Activated CD4-positive, alpha-beta T cell treated with anti-CD3 and anti-CD28 coated beads for 48 hours (primary cell): ENCODE results near the gene VSIG4.
"Not testable (repeated sequence)": the region's sequence is repeated elsewhere in the genome, so short reads cannot be mapped to it uniquely, and the experiment has no call there.

Source experiments
- DNase-seq: peaks from one replicate; pipeline ENCODE4 v3.0.0-alpha.2; 2020

VSIG4 gene

GRCh38 chrX:66007851-66008250 is 32.0 kb downstream of the VSIG4 start:
- no peak for DNase-seq

DNA sequence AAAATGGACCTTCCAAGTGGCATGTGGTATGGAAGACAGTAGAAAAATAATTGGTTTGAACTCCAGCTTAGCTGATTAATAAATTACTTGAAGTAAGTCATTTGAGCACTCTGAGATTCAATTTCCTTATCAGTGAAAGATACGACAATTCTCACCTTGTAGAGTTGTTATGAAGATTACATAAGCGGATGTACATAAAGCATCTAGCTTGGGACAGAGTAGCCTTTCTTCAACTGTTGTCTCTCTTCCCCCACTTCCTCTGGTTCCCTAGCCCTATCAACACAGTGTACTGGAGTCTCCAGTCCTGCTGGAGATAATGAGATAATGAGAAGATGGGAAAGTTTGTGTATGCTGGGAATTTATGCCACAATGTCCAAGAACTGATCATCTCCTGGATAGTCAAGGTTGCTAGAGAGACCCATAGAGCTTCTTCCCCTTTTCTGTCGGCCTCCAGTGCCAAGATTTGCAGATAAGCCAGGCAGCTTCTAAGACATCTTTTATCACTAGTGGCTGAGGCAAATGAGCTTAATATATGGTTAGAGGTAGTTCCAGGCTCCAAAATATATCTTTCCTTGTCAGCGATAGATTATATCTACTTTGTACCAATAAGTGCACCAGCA is 33.9 kb downstream of the VSIG4 start:
- DNase-seq = no peak

- DNase-seq = no peak
Observed at GRCh38 chrX:66004928-66005829, 34.7 kb downstream of the VSIG4 start.

- no peak for DNase-seq
Observed at GRCh38 chrX:66002824-66003680, 36.8 kb downstream of the VSIG4 start.

- DNase-seq = no peak
Observed at GRCh38 chrX:66001596-66001995, 38.3 kb downstream of the VSIG4 start.

- no peak for DNase-seq
Observed at GRCh38 chrX:66000628-66001272, 39.1 kb downstream of the VSIG4 start.

DNA sequence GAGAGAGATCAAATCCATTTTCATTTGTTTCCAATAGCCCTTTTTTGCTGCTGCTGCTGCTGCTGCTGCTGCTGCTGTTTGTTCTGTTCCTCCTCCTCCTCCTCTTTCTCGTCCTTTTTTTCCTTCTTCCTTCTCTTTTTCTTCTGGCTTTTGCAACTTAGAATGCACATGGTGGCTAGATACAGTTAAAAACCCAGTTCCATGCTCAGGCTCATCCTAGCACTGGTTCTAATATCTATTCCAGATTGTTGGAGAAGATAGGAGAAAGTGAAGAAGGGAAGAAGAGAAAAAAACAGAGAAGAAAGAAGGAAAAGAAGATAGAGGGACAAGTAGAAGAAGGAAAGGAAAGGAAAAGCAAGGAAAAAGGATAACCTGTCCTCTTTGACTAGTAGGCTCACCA is 39.7 kb downstream of the VSIG4 start:
- DNase-seq = no peak

GRCh38 chrX:65999563-66000148 is 40.2 kb downstream of the VSIG4 start:
- no peak for DNase-seq

GRCh38 chrX:65999029-65999562 is 40.8 kb downstream of the VSIG4 start:
- no peak for DNase-seq

- DNase-seq = no peak
Observed at GRCh38 chrX:65997978-65998717, 41.7 kb downstream of the VSIG4 start.

DNA sequence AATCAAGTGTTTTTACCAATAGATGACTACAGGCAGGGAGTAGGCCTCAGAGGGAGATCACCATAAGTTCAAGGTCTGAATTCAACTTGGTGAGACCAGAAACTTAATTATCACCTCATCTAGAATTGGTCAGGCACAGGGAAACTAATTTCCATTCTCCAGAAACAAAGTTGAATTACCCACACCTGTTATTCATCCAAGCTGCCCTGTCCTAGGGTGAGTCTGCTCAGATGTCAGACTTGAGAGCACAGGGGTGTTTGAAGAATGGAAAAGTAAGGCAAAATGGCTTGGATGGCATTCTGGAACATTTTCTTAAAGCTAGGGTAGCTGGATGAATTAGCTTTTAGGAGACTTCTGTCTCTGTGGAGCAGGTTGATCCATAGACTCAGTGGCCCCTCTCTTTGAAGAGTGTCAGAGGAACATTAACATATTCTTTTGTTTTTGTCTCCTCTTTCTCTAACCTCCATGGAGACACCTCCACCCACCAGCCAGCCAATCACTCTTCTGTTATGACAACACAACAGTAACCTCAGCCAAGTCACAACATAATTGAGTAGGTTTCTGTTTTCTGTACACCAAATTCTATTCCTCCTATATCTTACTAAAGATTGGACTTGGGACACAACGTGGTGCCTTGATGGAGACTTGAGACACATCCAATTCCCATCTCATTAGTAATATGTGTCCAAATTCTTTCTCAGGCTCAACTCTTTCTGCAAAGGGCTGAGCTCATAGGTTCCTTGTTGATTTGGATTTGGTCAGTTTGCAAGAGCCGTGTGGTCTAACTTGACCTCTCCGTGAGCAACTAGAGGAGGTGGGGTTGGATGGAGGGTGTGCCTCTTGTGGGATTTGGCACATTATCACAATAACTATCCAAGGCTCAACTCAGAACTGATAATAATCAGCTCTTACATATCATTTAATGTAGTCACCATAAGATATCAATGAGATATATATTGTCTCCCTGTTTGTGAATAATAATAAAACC is 45.1 kb downstream of the VSIG4 start:
- peak; percentile 34 for DNase-seq

- peak; percentile 43 for DNase-seq
Observed at GRCh38 chrX:65993915-65994460, 45.9 kb downstream of the VSIG4 start.

GRCh38 chrX:65993332-65993731 is 46.5 kb downstream of the VSIG4 start:
- DNase-seq = no peak

DNA sequence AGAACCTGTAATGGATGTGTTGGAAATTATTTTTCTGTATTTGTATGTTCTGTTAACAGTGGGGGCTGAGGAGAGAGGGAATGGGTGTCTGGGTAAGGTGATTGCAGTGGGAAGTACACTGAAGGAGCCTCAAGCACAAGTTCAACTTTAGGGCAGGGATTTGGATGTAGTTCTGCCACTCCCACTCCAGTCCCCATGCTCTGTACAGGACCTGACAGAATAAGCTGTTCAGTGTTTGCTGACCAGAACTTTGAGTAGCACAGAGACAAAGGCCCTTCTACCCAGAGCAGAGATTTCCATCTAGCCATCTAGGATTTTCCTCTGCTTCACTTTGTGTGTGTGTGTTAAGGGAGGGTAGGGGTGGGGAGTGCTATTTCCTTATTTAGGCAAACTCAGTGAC is 49.2 kb downstream of the VSIG4 start:
- DNase-seq = no peak

DNA sequence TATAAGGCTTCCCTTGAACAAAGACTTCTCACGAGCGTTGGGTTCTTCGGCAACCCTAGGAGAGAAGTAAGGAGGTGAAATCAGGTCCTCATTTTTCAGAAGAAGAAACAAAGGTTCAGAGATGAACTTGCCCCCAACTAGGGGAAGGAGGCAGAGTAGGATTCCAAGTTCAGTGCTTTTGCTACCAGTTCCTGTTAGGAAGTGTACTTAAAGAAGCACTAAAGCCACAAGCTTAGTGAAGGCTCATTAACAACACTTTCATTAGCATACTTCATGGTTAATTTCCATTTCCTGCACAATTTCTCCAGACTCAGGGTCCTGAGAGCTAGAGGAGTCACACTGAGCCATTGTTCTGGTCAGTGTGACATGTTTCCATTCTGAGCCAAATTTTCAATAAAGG is 52.1 kb downstream of the VSIG4 start:
- DNase-seq = no peak

GRCh38 chrX:65985922-65986588 is 53.8 kb downstream of the VSIG4 start:
- DNase-seq = peak; percentile 58

DNA sequence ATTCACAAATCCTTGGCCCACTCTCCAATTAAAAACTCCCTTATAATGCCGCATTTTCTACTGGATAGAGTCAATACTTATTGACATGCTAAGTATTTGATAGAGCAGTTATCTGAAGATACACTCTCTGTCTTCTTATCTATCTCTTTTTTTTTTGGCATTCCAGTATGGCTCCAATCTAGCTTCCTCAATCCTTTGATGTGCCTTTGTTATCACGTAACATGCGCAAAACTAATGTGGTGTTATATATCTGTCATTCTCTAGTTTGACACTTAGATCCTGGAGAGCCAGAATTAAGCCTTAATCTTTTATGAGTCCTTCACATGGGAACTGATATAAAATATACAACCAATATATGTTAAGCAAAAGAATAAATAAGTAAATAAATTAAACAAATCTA is 54.7 kb downstream of the VSIG4 start:
- DNase-seq = no peak

DNA sequence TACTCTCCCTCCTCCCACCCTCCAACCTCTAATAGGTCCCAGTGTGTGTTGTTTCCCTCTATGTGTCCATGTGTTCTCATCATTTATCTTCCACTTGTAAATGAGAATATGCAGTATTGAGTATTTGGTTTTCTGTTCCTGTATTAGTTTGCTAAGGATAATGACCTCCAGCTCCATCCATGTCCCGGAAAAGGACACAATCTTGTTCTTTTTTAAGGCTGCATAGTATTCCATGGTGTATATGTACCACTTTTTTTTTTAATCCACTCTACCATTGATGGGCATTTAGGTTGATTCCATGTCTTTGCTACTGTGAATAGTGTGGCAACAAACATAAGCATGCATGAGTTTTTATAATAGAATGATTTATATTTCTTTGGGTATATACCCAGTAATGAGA is 62.7 kb downstream of the VSIG4 start:
- DNase-seq = not testable (repeated sequence)

DNA sequence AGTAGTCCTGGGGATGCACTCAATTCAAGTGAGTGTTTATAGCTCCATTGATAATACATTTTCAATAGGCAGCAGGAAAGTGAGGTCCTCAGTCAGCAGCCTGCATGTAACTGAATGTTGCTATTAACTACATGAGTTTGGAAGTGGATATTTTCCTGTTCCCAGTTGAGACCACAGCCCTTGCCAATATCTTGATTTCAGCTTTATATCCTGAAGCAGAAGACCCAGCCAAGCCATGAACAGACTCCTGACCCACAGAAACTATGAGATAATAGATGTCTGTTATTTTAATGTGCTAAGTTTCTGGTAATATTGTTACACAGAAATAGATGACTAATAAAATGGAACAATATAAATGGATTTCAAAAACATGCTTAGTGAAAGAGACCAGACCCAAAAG is 63.7 kb downstream of the VSIG4 start:
- no peak for DNase-seq
